H1 (cell line): Measurements from ENCODE around the gene C6orf52. TPM values are rescaled to one million over a fixed set of nuclear protein-coding genes. Genes with fewer than 3 reads are reported as not detected.

Experiments
- CTCF ChIA-PET: fragments of 300-600 bp; sonication (Branson Sonifier 250); formaldehyde crosslinking; loops from one replicate; lab custom pipeline; 2021; ENCODE audit not compliant: partially characterized antibody; lab: Charles Lee
- POLR2A ChIA-PET: fragments of 300-600 bp; sonication (Branson Sonifier 250); formaldehyde crosslinking; loops from one replicate; lab custom pipeline; 2021; ENCODE audit warnings: inconsistent platforms; ENCODE audit not compliant: partially characterized antibody; lab: Charles Lee
- DNase-seq, 2 experiments: peaks; one replicate each; pipeline versions ENCODE4 v3.0.0 to v3.0.0-alpha.2; 2010 to 2022; ENCODE audit warnings: low spot score in 2 of 2, low read depth in 1 of 2, mixed read lengths in 1 of 2
- FAIRE-seq: peaks from 2 replicates; lab custom pipeline; 2011; peaks lifted over from hg19 to GRCh38; lab: Jason Lieb, UNC
- H2AFZ ChIP-seq: 2 replicates; pipeline ENCODE4 v1.8.1; 2012; ENCODE audit warnings: low read length, inconsistent platforms
- H2AK5ac ChIP-seq: 2 replicates; pipeline ENCODE4 v1.6.1; 2013; ENCODE audit warnings: low read depth, low read length
- H2BK120ac ChIP-seq: replicated peaks from 2 replicates; pipeline ENCODE3; 2013; ENCODE audit warnings: low read depth, low read length, inconsistent platforms
- H2BK12ac ChIP-seq: 2 replicates; pipeline ENCODE4 v1.6.1; 2013; ENCODE audit warnings: low read depth, low read length
- H2BK15ac ChIP-seq: 2 replicates; pipeline ENCODE4 v1.6.1; 2013; ENCODE audit warnings: low read length
- H2BK20ac ChIP-seq: 2 replicates; pipeline ENCODE4 v1.6.1; 2013; ENCODE audit warnings: low read length
- H2BK5ac ChIP-seq: 2 replicates; pipeline ENCODE4 v1.6.1; 2013; ENCODE audit warnings: low read depth, low read length
- H3K14ac ChIP-seq: 2 replicates; pipeline ENCODE4 v1.6.1; 2013; ENCODE audit warnings: inconsistent platforms; ENCODE audit not compliant: insufficient read length
- H3K18ac ChIP-seq: 2 replicates; pipeline ENCODE4 v1.6.1; 2013; ENCODE audit warnings: low read length; ENCODE audit errors: extremely low read depth
- H3K23ac ChIP-seq: 2 replicates; pipeline ENCODE4 v1.6.1; 2013; ENCODE audit warnings: inconsistent platforms; ENCODE audit not compliant: insufficient read length
- H3K23me2 ChIP-seq: 2 replicates; pipeline ENCODE4 v1.6.1; 2013; ENCODE audit warnings: low read depth, low read length
- H3K27ac ChIP-seq: 2 replicates; pipeline ENCODE4 v1.6.1; 2011; ENCODE audit warnings: low read depth, low read length, inconsistent platforms
- H3K27me3 ChIP-seq, 4 experiments: replicated peaks in 1 of 4; 1 replicate in 1 of 4; 2 replicates in 3 of 4; pipeline versions ENCODE4 v1.6.1 to v1.8.1; 2011 to 2013; ENCODE audit warnings: low read length in 3 of 4, mild to moderate bottlenecking in 3 of 4, inconsistent platforms in 2 of 4, mixed read lengths in 2 of 4, moderate library complexity in 1 of 4; ENCODE audit not compliant: control insufficient read depth in 3 of 4, insufficient read depth in 3 of 4; ENCODE audit errors: extremely low read depth in 1 of 4
- H3K36me3 ChIP-seq, 4 experiments: 2 replicates each; pipeline versions ENCODE4 v1.6.1 to v1.8.1; 2011 to 2013; ENCODE audit warnings: mild to moderate bottlenecking in 4 of 4, low read length in 3 of 4, moderate library complexity in 2 of 4, control low read depth in 1 of 4, inconsistent platforms in 1 of 4; ENCODE audit not compliant: insufficient read depth in 4 of 4, control insufficient read depth in 2 of 4
- H3K4ac ChIP-seq: replicated peaks from 2 replicates; pipeline ENCODE3; 2013; ENCODE audit warnings: low read length, low read depth, mixed read lengths, inconsistent platforms; ENCODE audit not compliant: insufficient read length
- H3K4me1 ChIP-seq, 4 experiments: replicated peaks in 1 of 4; 1 replicate in 1 of 4; 2 replicates in 3 of 4; pipeline versions ENCODE4 v1.6.1 to v1.8.1; 2011 to 2013; ENCODE audit warnings: low read length in 3 of 4, inconsistent platforms in 2 of 4, mixed read lengths in 1 of 4; ENCODE audit not compliant: insufficient read depth in 4 of 4, control insufficient read depth in 3 of 4
- H3K4me2 ChIP-seq, 2 experiments: 2 replicates each; pipeline versions ENCODE4 v1.6.1 to v1.8.1; 2011 to 2013; ENCODE audit warnings: low read depth in 2 of 2, low read length in 2 of 2, control low read depth in 1 of 2, inconsistent platforms in 1 of 2, mild to moderate bottlenecking in 1 of 2; ENCODE audit not compliant: insufficient read depth in 1 of 2
- H3K4me3 ChIP-seq, 4 experiments: fragments of 200-600, 300-600 bp in 1 of 4; sonication (generic), shearing (Covaris generic), sonication (Bioruptor Twin) in 1 of 4; 2 replicates each; pipeline versions ENCODE4 v1.5.1 to v1.8.1; 2011 to 2016; ENCODE audit warnings: low read length in 4 of 4, low read depth in 3 of 4, control low read depth in 2 of 4, inconsistent platforms in 2 of 4, mild to moderate bottlenecking in 2 of 4, mixed read lengths in 1 of 4, moderate library complexity in 1 of 4; ENCODE audit not compliant: insufficient read depth in 2 of 4; ENCODE audit errors: extremely low read depth in 1 of 4
- H3K56ac ChIP-seq: replicated peaks from 2 replicates; pipeline ENCODE3; 2013; ENCODE audit warnings: low read depth, mild to moderate bottlenecking, mixed read lengths, low read length, inconsistent platforms; ENCODE audit not compliant: insufficient read length
- H3K79me1 ChIP-seq: 2 replicates; pipeline ENCODE4 v1.6.1; 2013; ENCODE audit warnings: low read depth, low read length, control low read depth
- H3K79me2 ChIP-seq, 2 experiments: 2 replicates each; pipeline versions ENCODE4 v1.6.1 to v1.8.1; 2012 to 2013; ENCODE audit warnings: low read length in 2 of 2, mild to moderate bottlenecking in 2 of 2, inconsistent platforms in 1 of 2; ENCODE audit not compliant: insufficient read depth in 2 of 2, control insufficient read depth in 1 of 2
- H3K9ac ChIP-seq, 4 experiments: replicated peaks in 1 of 4; 1 replicate in 1 of 4; 2 replicates in 3 of 4; pipeline versions ENCODE4 v1.6.1 to v1.8.1; 2011 to 2013; ENCODE audit warnings: low read depth in 3 of 4, low read length in 3 of 4, control low read depth in 2 of 4, mild to moderate bottlenecking in 2 of 4, moderate library complexity in 2 of 4, inconsistent platforms in 1 of 4; ENCODE audit errors: extremely low read depth in 1 of 4
- H3K9me3 ChIP-seq, 2 experiments: 2 replicates each; pipeline versions ENCODE4 v1.6.1 to v1.8.1; 2012 to 2013; ENCODE audit warnings: mild to moderate bottlenecking in 2 of 2, moderate library complexity in 2 of 2, control low read depth in 1 of 2, inconsistent platforms in 1 of 2, low read depth in 1 of 2, low read length in 1 of 2, mixed read lengths in 1 of 2; ENCODE audit not compliant: insufficient read depth in 2 of 2
- H4K20me1 ChIP-seq, 2 experiments: replicated peaks in 1 of 2; 2 replicates each; pipeline versions ENCODE3 to v1.8.1; 2011 to 2013; ENCODE audit warnings: inconsistent platforms in 2 of 2, low read length in 2 of 2, mild to moderate bottlenecking in 1 of 2; ENCODE audit not compliant: insufficient read depth in 2 of 2, control insufficient read depth in 1 of 2
- H4K5ac ChIP-seq: 2 replicates; pipeline ENCODE4 v1.6.1; 2013; ENCODE audit warnings: low read length, low read depth, mixed read lengths, inconsistent platforms; ENCODE audit not compliant: insufficient read length
- H4K8ac ChIP-seq: 2 replicates; pipeline ENCODE4 v1.8.0; 2013; ENCODE audit warnings: mild to moderate bottlenecking, moderate library complexity, low read length, inconsistent platforms; ENCODE audit not compliant: insufficient read depth; ENCODE audit errors: extremely low read depth
- H4K91ac ChIP-seq: replicated peaks from 2 replicates; pipeline ENCODE3; 2013; ENCODE audit warnings: low read length, mixed read lengths, inconsistent platforms; ENCODE audit not compliant: insufficient read length
- WGBS, 2 experiments: shearing (Covaris generic) in 1 of 2; methylation state at CpG; one replicate each; pipeline versions ENCODE4 v1.1.6 to v1.1.7; 2013 to 2015; ENCODE audit warnings: low lambda C conversion rate in 2 of 2, mixed read lengths in 2 of 2, inconsistent platforms in 1 of 2, low coverage in 1 of 2, missing lambda C conversion rate in 1 of 2; ENCODE audit not compliant: insufficient replicate concordance in 2 of 2, insufficient coverage in 1 of 2, insufficient read length in 1 of 2; ENCODE audit errors: extremely low coverage in 1 of 2, missing lambda C conversion rate in 1 of 2; 5-methylcytosine and 5-hydroxymethylcytosine counted together
- polyA plus RNA-seq, 7 experiments: library from polyadenylated mRNA; depleted of rRNA in 3 of 7; stranded (reverse) in 5 of 7; unstranded in 2 of 7; fragments of >200 nt in 5 of 7; fragments of 200-250 nt in 2 of 7; gene quantifications; 1 replicate in 5 of 7; 2 replicates in 1 of 7; 4 replicates in 1 of 7; pipeline versions ENCODE4 v1.2.1 to v1.2.3, GENCODE V29; 2011 to 2013; ENCODE audit warnings: missing spikeins in 2 of 7, mixed read lengths in 2 of 7
- total RNA-seq: library from RNA; stranded (reverse); fragmentation: NEBNext Ultra II Directional; extraction: Animal tissue kit (Norgen Biotek cat#: 25700); gene quantifications from 2 replicates; pipeline ENCODE4 v1.2.1, GENCODE V29; 2021

Gene C6orf52
- total and polyA plus RNA-seq, 2 of the 8 experiments (the other 6 are each of a cell fraction or from before 2014, with no cell fraction given), result 1.5 to 3.1 TPM

DNA sequence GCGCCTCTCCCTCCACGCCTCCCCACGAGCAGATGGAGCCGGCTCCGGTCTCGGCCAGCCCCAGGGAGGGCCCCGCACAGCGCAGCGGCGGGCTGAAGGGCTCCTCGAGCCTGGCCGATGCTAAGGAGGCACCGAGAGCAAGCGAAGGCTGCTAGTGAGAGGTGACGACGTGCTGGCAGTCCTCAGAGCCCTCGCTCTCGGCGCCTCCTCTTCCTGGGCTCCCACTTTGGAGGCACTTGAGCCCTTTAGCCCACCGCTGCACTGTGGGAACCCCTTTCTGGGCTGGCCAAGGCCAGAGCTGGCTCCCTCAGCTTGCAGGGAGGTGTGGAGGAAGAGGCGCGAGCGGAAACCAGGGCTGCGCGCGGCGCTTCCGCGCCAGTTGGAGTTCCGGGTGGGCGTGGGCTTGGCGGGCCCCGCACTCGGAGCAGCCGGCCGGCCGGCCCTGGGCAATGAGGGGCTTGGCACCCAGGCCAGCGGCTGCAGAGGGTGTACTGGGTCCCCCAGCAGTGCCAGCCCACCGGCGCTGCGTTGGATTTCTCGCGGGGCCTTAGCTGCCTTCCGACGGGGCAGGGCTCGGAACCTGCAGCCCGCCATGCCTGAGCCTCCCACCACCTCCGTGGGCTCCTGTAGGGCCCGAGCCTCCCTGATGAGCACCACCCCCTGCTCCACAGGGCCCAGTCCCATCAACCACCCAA is 26.0 kb upstream of the C6orf52 start:
- no peak overlapping the region for H2BK120ac ChIP-seq
- H2BK15ac ChIP-seq, result no peak overlapping the region
- H2BK12ac ChIP-seq, result no peak overlapping the region
- DNase-seq (no peak), FAIRE-seq (no peak)
- H4K91ac ChIP-seq, result no peak overlapping the region
- peaks cover 0 to 9% of the 10 kb centered on the region in 2 experiments; a peak in 3 of 4 replicates for H3K9me3 ChIP-seq
- peak overlapping the region; percentile 7; the same call in 1 of the 2 replicates for H3K18ac ChIP-seq
- H2AFZ ChIP-seq, result no peak overlapping the region
- 98% methylated on average over 47 of the region's 49 CpGs; no CpG with 5 or more reads in 1 of the 2 experiments for WGBS, 2 experiments
- no peak overlapping the region for H3K9ac ChIP-seq
- peak overlapping the region; percentile 60; the same call in 1 of the 2 replicates for H2BK5ac ChIP-seq
- no peaks in the 10 kb centered on the region for H4K20me1 ChIP-seq
- H3K14ac ChIP-seq, result no peak overlapping the region
- no peak overlapping the region for H3K56ac ChIP-seq
- H3K27ac ChIP-seq, result no peak overlapping the region
- no peak overlapping the region for H3K4me2 ChIP-seq
- no peak overlapping the region for H3K23ac ChIP-seq
- no peak overlapping the region for H3K4ac ChIP-seq
- H3K79me1 ChIP-seq, result 0 out of 2 replicates have a peak, but pooled peaks cover 6% of the 10 kb centered on the region
- H4K5ac ChIP-seq, result no peak overlapping the region
- no peaks in the 10 kb centered on the region for H3K27me3 ChIP-seq
- no peak overlapping the region for H3K4me3 ChIP-seq
- H3K4me1 ChIP-seq, result peaks cover 0 to 12% (median 4%) of the 10 kb centered on the region in 4 experiments; a peak in 3 of 7 replicates
- no peak overlapping the region for H2AK5ac ChIP-seq
- peaks cover 0 to 8% (median 0%) of the 10 kb centered on the region in 4 experiments; a peak in 2 of 8 replicates for H3K36me3 ChIP-seq
- ChIA-PET CTCF (interaction anchor here (1.2 to 2.3 kb wide), 6 partner anchors 12 to 210 kb away, joined by 3 to 6 read pairs (median 4); partner anchors contain the start of genes C6orf52, PAK1IP1 and TMEM14B), POLR2A (interaction anchor here (0.9 to 6.9 kb wide), 7 partner anchors 10 to 138 kb away, joined by 3 to 39 read pairs (median 4); partner anchors contain the start of genes PAK1IP1 and TMEM14B)
- peaks cover 8 to 18% of the 10 kb centered on the region in 2 experiments; a peak in 3 of 4 replicates for H3K79me2 ChIP-seq
- no peak overlapping the region for H2BK20ac ChIP-seq
- peaks cover 4% of the 10 kb centered on the region; the same call in 1 of the 2 replicates for H3K23me2 ChIP-seq
- no peak overlapping the region; the same call in 1 of the 2 replicates for H4K8ac ChIP-seq
